Loucy (cell line): ENCODE measurements around the gene TMEM97.

Experiments used
- CTCF ChIP-seq: fragments of 200-600 bp; sonication (generic); conservative IDR thresholded peaks from 2 replicates; pipeline ENCODE4 v1.5.1; 2014; ENCODE audit warnings: mild to moderate bottlenecking, antibody characterized with exemption, low read length
- EZH2phosphoT487 ChIP-seq: fragments of 200-600 bp; IDR thresholded peaks from 2 replicates; pipeline ENCODE4 v1.6.1; 2018; ENCODE audit warnings: antibody characterized with exemption, mild to moderate bottlenecking, moderate library complexity, borderline replicate concordance

- TF ChIP-seq CTCF (no peak; the same call in 1 of the 2 replicates), EZH2phosphoT487 (no peak)
Measured at GRCh38 chr17:28369684-28370034, 50.7 kb downstream of the TMEM97 start.
